HepG2 (cell line): Measurements from ENCODE around the gene B3GNT5. TPM values are rescaled to one million over a fixed set of nuclear protein-coding genes. Genes with fewer than 3 reads are reported as not detected.
A peak's percentile ranks its signal among the peaks of the same experiment; 100 is the strongest.

Experiments used
- ATAC-seq: fragments of 200-7000 bp; cut with Tn5 transposase; 3 replicates; pipeline ENCODE4 v1.9.1; 2020; ENCODE audit warnings: mild to moderate bottlenecking, moderate library complexity
- BruUV-seq: library from RNA; stranded (reverse); fragments of 400-500 nt; replicated peaks from 2 replicates; lab custom pipeline; 2021; lab: Mats Ljungman, UMichigan
- CTCF ChIA-PET: fragments of 300-600 bp; formaldehyde crosslinking; extraction: SDS; loops from one replicate; lab custom pipeline; 2021; ENCODE audit warnings: low total read pairs, inconsistent platforms, low intra/inter-chr PET ratio; lab: Yijun Ruan, JAX
- POLR2A ChIA-PET: fragments of 350-600 bp; sonication (Branson Sonifier 250); formaldehyde crosslinking; loops from one replicate; lab custom pipeline; 2020; ENCODE audit warnings: antibody characterized with exemption, inconsistent platforms; lab: Yijun Ruan, JAX
- DNase-seq: peaks from one replicate; pipeline ENCODE4 v3.0.0-alpha.2; 2015; ENCODE audit warnings: low spot score
- FAIRE-seq: peaks from 3 replicates; lab custom pipeline; 2011; peaks lifted over from hg19 to GRCh38; lab: Jason Lieb, UNC
- H2AFZ ChIP-seq: one replicate; pipeline ENCODE4 v1.6.1; 2011; ENCODE audit warnings: low read length, inconsistent platforms
- H3K27ac ChIP-seq: fragments of 300-600 bp; 3 replicates; pipeline ENCODE4 v1.8.0; 2011; ENCODE audit warnings: mixed run types, mild to moderate bottlenecking, mixed read lengths, low read length, inconsistent platforms; ENCODE audit not compliant: insufficient read depth; ENCODE audit errors: extremely low read length
- H3K27me3 ChIP-seq, 2 experiments: fragments of 200-600 bp in 1 of 2; 2 replicates in 1 of 2; 3 replicates in 1 of 2; pipeline versions ENCODE4 v1.6.0 to v1.8.0; 2011; ENCODE audit warnings: low read length in 2 of 2, mild to moderate bottlenecking in 2 of 2, moderate library complexity in 2 of 2, inconsistent platforms in 1 of 2; ENCODE audit not compliant: insufficient read depth in 2 of 2, control insufficient read depth in 1 of 2
- H3K36me3 ChIP-seq, 2 experiments: fragments of 200-600 bp in 1 of 2; replicated peaks in 1 of 2; 2 replicates in 1 of 2; 3 replicates in 1 of 2; pipeline versions ENCODE4 v1.5.1 to v1.8.0; 2011; ENCODE audit warnings: low read length in 2 of 2, inconsistent platforms in 1 of 2; ENCODE audit not compliant: insufficient read depth in 2 of 2, control insufficient read depth in 1 of 2
- H3K4me1 ChIP-seq: 2 replicates; pipeline ENCODE4 v1.5.1; 2012; ENCODE audit warnings: low read length, inconsistent platforms; ENCODE audit not compliant: insufficient read depth
- H3K4me2 ChIP-seq: 2 replicates; pipeline ENCODE4 v1.6.0; 2011; ENCODE audit warnings: low read depth, low read length, inconsistent platforms
- H3K4me3 ChIP-seq, 3 experiments: fragments of 200-600 bp in 1 of 3; sonication (generic), shearing (Covaris generic) in 1 of 3; replicated peaks in 1 of 3; 2 replicates each; pipeline ENCODE4 v1.5.1; 2011 to 2016; ENCODE audit warnings: low read length in 3 of 3, inconsistent platforms in 2 of 3, low read depth in 2 of 3, mild to moderate bottlenecking in 2 of 3, control low read depth in 1 of 3, mixed read lengths in 1 of 3; ENCODE audit not compliant: insufficient read depth in 1 of 3
- H3K79me2 ChIP-seq: one replicate; pipeline ENCODE4 v1.6.1; 2011; ENCODE audit warnings: low read length, inconsistent platforms; ENCODE audit not compliant: insufficient read depth
- H3K9ac ChIP-seq: 2 replicates; pipeline ENCODE4 v1.6.0; 2011; ENCODE audit warnings: mild to moderate bottlenecking, low read depth, low read length, inconsistent platforms; ENCODE audit not compliant: insufficient read depth
- H3K9me3 ChIP-seq: 2 replicates; pipeline ENCODE4 v1.5.1; 2012; ENCODE audit warnings: mild to moderate bottlenecking, low read length
- H4K20me1 ChIP-seq: 2 replicates; pipeline ENCODE4 v1.6.0; 2011; ENCODE audit warnings: inconsistent platforms, mild to moderate bottlenecking, low read length, moderate library complexity; ENCODE audit not compliant: insufficient read depth
- BORCS8-MEF2B ChIP-seq: sonication (generic); formaldehyde crosslinking; IDR thresholded peaks from 2 replicates; pipeline ENCODE4 v1.8.0; 2022; ENCODE audit warnings: mild to moderate bottlenecking, missing genetic modification reagents
- HNRNPLL ChIP-seq: fragments of 200-400 bp; formaldehyde crosslinking; IDR thresholded peaks from 2 replicates; pipeline ENCODE4 v1.6.1; 2017; ENCODE audit warnings: mild to moderate bottlenecking, low read depth, low read length; ENCODE audit not compliant: poor library complexity, severe bottlenecking
- MAFF ChIP-seq: IDR thresholded peaks from 2 replicates; pipeline ENCODE4 v1.6.1; 2011; ENCODE audit warnings: low read depth, low read length, improper control_type of control experiment
- MAFK ChIP-seq, 2 experiments: IDR thresholded peaks in 1 of 2; conservative IDR thresholded peaks in 1 of 2; 2 replicates each; pipeline ENCODE4 v1.6.1; 2011; ENCODE audit warnings: improper control_type of control experiment in 2 of 2, low read length in 2 of 2
- NRL ChIP-seq: sonication (generic); formaldehyde crosslinking; IDR thresholded peaks from 2 replicates; pipeline ENCODE4 v1.5.0; 2020; ENCODE audit warnings: missing genetic modification reagents, mild to moderate bottlenecking, moderate library complexity, borderline replicate concordance
- PHF21A ChIP-seq: sonication (generic); formaldehyde crosslinking; IDR thresholded peaks from 2 replicates; pipeline ENCODE4 v1.5.0; 2020; ENCODE audit warnings: mild to moderate bottlenecking, missing genetic modification reagents
- PHF8 ChIP-seq: sonication (generic); formaldehyde crosslinking; IDR thresholded peaks from 2 replicates; pipeline ENCODE4 v1.5.0; 2020; ENCODE audit warnings: missing genetic modification reagents
- RBFOX2 ChIP-seq: fragments of 200-400 bp; formaldehyde crosslinking; IDR thresholded peaks from 2 replicates; pipeline ENCODE4 v1.6.1; 2017; ENCODE audit warnings: low read depth, mild to moderate bottlenecking, low read length
- SIX4 ChIP-seq: sonication (generic); formaldehyde crosslinking; IDR thresholded peaks from 2 replicates; pipeline ENCODE4 v1.4.0; 2020; ENCODE audit warnings: missing genetic modification reagents
- ZNF230 ChIP-seq: sonication (generic); formaldehyde crosslinking; IDR thresholded peaks from 2 replicates; pipeline ENCODE4 v1.4.0; 2020; ENCODE audit warnings: mild to moderate bottlenecking, missing genetic modification reagents
- ZNF253 ChIP-seq: sonication (generic); formaldehyde crosslinking; IDR thresholded peaks from 2 replicates; pipeline ENCODE4 v1.8.0; 2022; ENCODE audit warnings: mild to moderate bottlenecking, missing genetic modification reagents, borderline replicate concordance
- ZNF264 ChIP-seq: sonication (generic); formaldehyde crosslinking; IDR thresholded peaks from 2 replicates; pipeline ENCODE4 v1.4.0; 2020; ENCODE audit warnings: missing genetic modification reagents
- ZNF503 ChIP-seq: sonication (generic); formaldehyde crosslinking; IDR thresholded peaks from 2 replicates; pipeline ENCODE4 v1.4.0; 2020; ENCODE audit warnings: missing genetic modification reagents
- ZNF570 ChIP-seq: sonication (generic); formaldehyde crosslinking; IDR thresholded peaks from 2 replicates; pipeline ENCODE4 v1.4.0; 2020; ENCODE audit warnings: mild to moderate bottlenecking, missing genetic modification reagents, borderline replicate concordance
- ZNF747 ChIP-seq: sonication (generic); formaldehyde crosslinking; IDR thresholded peaks from 2 replicates; pipeline ENCODE4 v1.8.1; 2023; ENCODE audit warnings: missing genetic modification reagents, mild to moderate bottlenecking, borderline replicate concordance
- ZNF784 ChIP-seq: sonication (generic); formaldehyde crosslinking; IDR thresholded peaks from 2 replicates; pipeline ENCODE4 v1.5.1; 2020; ENCODE audit warnings: missing genetic modification reagents, mild to moderate bottlenecking, borderline replicate concordance
- WGBS: methylation state at CpG from one replicate; pipeline ENCODE4 v1.1.6; 2017; ENCODE audit warnings: low lambda C conversion rate; 5-methylcytosine and 5-hydroxymethylcytosine counted together
- in situ Hi-C: cut with HindIII; loops from 2 replicates; pipeline ENCODE4 v1.10.0; 2017; ENCODE audit warnings: low pct_unique_long_range_greater_than_20kb; ENCODE audit not compliant: extremely low pct_ligation_motif_present
- intact Hi-C: fragments of 100-400 bp; cut with micrococcal nuclease; formaldehyde crosslinking; loops from one replicate; pipeline ENCODE4 v1.10.0; 2022; ENCODE audit not compliant: unreplicated experiment
- polyA plus RNA-seq, 8 experiments: library from polyadenylated mRNA; depleted of rRNA in 3 of 8; stranded (reverse) in 7 of 8; unstranded in 1 of 8; fragments of >200 nt; fragmentation: Illumina TruSeq in 4 of 8; extraction: Trizol in 4 of 8; gene quantifications; 2 replicates each; pipeline versions ENCODE4 v1.2.1 to v1.2.3, GENCODE V29; 2011 to 2016; ENCODE audit warnings: low read depth in 4 of 8, missing spikeins in 1 of 8, mixed read lengths in 1 of 8; ENCODE audit not compliant: insufficient read depth in 1 of 8
- total RNA-seq, 5 experiments: library from RNA; depleted of rRNA; stranded (reverse); fragments of >200 nt; fragmentation: Illumina TruSeq; extraction: Trizol; gene quantifications; 2 replicates each; pipeline ENCODE4 v1.2.3, GENCODE V29; 2016; ENCODE audit warnings: low read depth in 1 of 5
- TF ChIP-seq, protein P1 (sequence below): sonication (generic); formaldehyde crosslinking; IDR thresholded peaks from 2 replicates; pipeline ENCODE4 v1.4.0; 2020; ENCODE audit warnings: missing genetic modification reagents
- TF ChIP-seq, protein P2 (sequence below): IDR thresholded peaks from 2 replicates; pipeline ENCODE4 v1.6.1; 2016; ENCODE audit warnings: missing compliant biosample characterization, missing genetic modification reagents, borderline replicate concordance

The B3GNT5 gene
- total and polyA plus RNA-seq, 2 of the 13 experiments (the other 11 are each of a cell fraction or from before 2014, with no cell fraction given): not detected

GRCh38 chr3:183227586-183227985, 25.5 kb upstream of the B3GNT5 start (continued):
- TF ChIP-seq, protein P1, sequence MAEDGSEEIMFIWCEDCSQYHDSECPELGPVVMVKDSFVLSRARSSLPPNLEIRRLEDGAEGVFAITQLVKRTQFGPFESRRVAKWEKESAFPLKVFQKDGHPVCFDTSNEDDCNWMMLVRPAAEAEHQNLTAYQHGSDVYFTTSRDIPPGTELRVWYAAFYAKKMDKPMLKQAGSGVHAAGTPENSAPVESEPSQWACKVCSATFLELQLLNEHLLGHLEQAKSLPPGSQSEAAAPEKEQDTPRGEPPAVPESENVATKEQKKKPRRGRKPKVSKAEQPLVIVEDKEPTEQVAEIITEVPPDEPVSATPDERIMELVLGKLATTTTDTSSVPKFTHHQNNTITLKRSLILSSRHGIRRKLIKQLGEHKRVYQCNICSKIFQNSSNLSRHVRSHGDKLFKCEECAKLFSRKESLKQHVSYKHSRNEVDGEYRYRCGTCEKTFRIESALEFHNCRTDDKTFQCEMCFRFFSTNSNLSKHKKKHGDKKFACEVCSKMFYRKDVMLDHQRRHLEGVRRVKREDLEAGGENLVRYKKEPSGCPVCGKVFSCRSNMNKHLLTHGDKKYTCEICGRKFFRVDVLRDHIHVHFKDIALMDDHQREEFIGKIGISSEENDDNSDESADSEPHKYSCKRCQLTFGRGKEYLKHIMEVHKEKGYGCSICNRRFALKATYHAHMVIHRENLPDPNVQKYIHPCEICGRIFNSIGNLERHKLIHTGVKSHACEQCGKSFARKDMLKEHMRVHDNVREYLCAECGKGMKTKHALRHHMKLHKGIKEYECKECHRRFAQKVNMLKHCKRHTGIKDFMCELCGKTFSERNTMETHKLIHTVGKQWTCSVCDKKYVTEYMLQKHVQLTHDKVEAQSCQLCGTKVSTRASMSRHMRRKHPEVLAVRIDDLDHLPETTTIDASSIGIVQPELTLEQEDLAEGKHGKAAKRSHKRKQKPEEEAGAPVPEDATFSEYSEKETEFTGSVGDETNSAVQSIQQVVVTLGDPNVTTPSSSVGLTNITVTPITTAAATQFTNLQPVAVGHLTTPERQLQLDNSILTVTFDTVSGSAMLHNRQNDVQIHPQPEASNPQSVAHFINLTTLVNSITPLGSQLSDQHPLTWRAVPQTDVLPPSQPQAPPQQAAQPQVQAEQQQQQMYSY (CRISPR knock-in tag): no peak
- TF ChIP-seq ZNF570 (no peak), HNRNPLL (no peak), BORCS8-MEF2B (CRISPR knock-in tag) (no peak), ZNF747 (CRISPR knock-in tag) (no peak), ZNF264 (no peak), RBFOX2 (no peak), SIX4 (no peak)

GRCh38 chr3:183229178-183229577, 23.9 kb upstream of the B3GNT5 start:
- 0% methylated on average over 1 of the region's 1 CpG for WGBS
- no peak for DNase-seq
- no peaks in the 10 kb centered on the region for H3K4me1 ChIP-seq
- no peak overlapping the region for H2AFZ ChIP-seq
- ChIA-PET CTCF (no interaction called here), POLR2A (no interaction called here)
- H3K79me2 ChIP-seq: no peaks in the 10 kb centered on the region
- H3K27me3 ChIP-seq: peaks cover 0 to 2% of the 10 kb centered on the region in 2 experiments; a peak in 1 of 5 replicates
- in situ Hi-C loops (no loop called here), intact Hi-C loops (no loop called here)
- FAIRE-seq: no peak
- H3K4me2 ChIP-seq: no peak overlapping the region
- H3K36me3 ChIP-seq: no peaks in the 10 kb centered on the region
- H3K9me3 ChIP-seq: no peaks in the 10 kb centered on the region
- H3K4me3 ChIP-seq: no peak overlapping the region
- no TSS peak for BruUV-seq
- H4K20me1 ChIP-seq: no peaks in the 10 kb centered on the region
- no peak overlapping the region for H3K27ac ChIP-seq
- H3K9ac ChIP-seq: no peak overlapping the region
- ATAC-seq: no peak
- TF ChIP-seq PHF8 (CRISPR knock-in tag) (no peak), ZNF253 (CRISPR knock-in tag) (no peak), PHF21A (CRISPR knock-in tag) (no peak), ZNF503 (CRISPR knock-in tag) (no peak), ZNF230 (CRISPR knock-in tag) (no peak), MAFF (peak; percentile 88), ZNF784 (CRISPR knock-in tag) (no peak), NRL (CRISPR knock-in tag) (no peak), MAFK (conservative IDR thresholded peaks at IDR 0.05 in 1 of 2, IDR thresholded peaks at IDR 0.05 in 1 of 2; ENCODE audit: low read length in 2 of 2) (peak; percentile 88 to 90)
- TF ChIP-seq, protein P2, sequence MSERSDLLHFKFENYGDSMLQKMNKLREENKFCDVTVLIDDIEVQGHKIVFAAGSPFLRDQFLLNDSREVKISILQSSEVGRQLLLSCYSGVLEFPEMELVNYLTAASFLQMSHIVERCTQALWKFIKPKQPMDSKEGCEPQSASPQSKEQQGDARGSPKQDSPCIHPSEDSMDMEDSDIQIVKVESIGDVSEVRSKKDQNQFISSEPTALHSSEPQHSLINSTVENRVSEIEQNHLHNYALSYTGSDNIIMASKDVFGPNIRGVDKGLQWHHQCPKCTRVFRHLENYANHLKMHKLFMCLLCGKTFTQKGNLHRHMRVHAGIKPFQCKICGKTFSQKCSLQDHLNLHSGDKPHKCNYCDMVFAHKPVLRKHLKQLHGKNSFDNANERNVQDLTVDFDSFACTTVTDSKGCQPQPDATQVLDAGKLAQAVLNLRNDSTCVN (CRISPR knock-in tag): no peak
